Sigmoid colon (tissue), 7 donors: Measurements from ENCODE around the gene CYB5B. TPM values are rescaled to one million over a fixed set of nuclear protein-coding genes. Genes with fewer than 3 reads are reported as not detected.

Experiments
- DNase-seq: peaks from one replicate; pipeline ENCODE4 v3.0.0-alpha.2; 2019
- H3K27ac ChIP-seq, 4 donors: fragments of 200-600 bp; sonication (generic); one replicate each; pipeline ENCODE4 v1.5.1; 2016 to 2019; ENCODE audit warnings: mild to moderate bottlenecking in 1 of 4
- H3K27me3 ChIP-seq, 3 donors: fragments of 200-600 bp; sonication (generic); one replicate each; pipeline ENCODE4 v1.5.1; 2019; ENCODE audit warnings: mild to moderate bottlenecking in 1 of 3
- H3K36me3 ChIP-seq, 4 donors: fragments of 200-600 bp; sonication (generic); one replicate each; pipeline ENCODE4 v1.5.1; 2016 to 2019
- H3K4me1 ChIP-seq, 4 donors: fragments of 200-600 bp; sonication (generic); one replicate each; pipeline ENCODE4 v1.5.1; 2017 to 2019
- H3K4me3 ChIP-seq, 4 donors: fragments of 200-600 bp; sonication (generic); one replicate each; pipeline ENCODE4 v1.5.1; 2017 to 2019; ENCODE audit warnings: mild to moderate bottlenecking in 2 of 4, moderate library complexity in 1 of 4
- H3K9me3 ChIP-seq, 4 donors: fragments of 200-600 bp in 3 of 4; sonication (generic) in 3 of 4; one replicate each; pipeline versions ENCODE4 v1.5.1 to v1.6.1; 2013 to 2019
- CTCF ChIP-seq, 4 experiments: fragments of 450-650 bp in 3 of 4; fragments of 200-600 bp in 1 of 4; IDR thresholded peaks; one replicate each; pipeline ENCODE4 v1.5.1; 2016 to 2019; ENCODE audit warnings: antibody characterized with exemption in 4 of 4, mild to moderate bottlenecking in 3 of 4, moderate library complexity in 2 of 4
- EP300 ChIP-seq, 4 donors: sonication (generic); formaldehyde crosslinking; IDR thresholded peaks; one replicate each; pipeline ENCODE4 v1.6.1; 2017; ENCODE audit warnings: antibody characterized with exemption in 4 of 4
- POLR2A ChIP-seq, 2 donors: fragments of 450-650 bp; IDR thresholded peaks; one replicate each; pipeline ENCODE4 v1.6.1; 2016; ENCODE audit warnings: antibody characterized with exemption in 2 of 2, mild to moderate bottlenecking in 2 of 2, moderate library complexity in 2 of 2
- POLR2AphosphoS5 ChIP-seq, 4 donors: sonication (generic); formaldehyde crosslinking; IDR thresholded peaks; one replicate each; pipeline ENCODE4 v1.6.1; 2017; ENCODE audit warnings: antibody characterized with exemption in 4 of 4
- WGBS, 2 donors: extraction: QIAGEN DNeasy Blood & Tissue Kit; methylation state at CpG; one replicate each; pipeline ENCODE4 v1.1.7; 2013; 5-methylcytosine and 5-hydroxymethylcytosine counted together
- intact Hi-C: fragments of 100-400 bp; cut with DNase I; formaldehyde crosslinking; loops from one replicate; pipeline ENCODE4 v1.15.1; 2023
- polyA plus RNA-seq, 3 donors: library from polyadenylated mRNA; stranded (reverse); fragments of 200-250 nt; gene quantifications; one replicate each; pipeline ENCODE4 v1.2.3, GENCODE V29; 2013
- total RNA-seq, 4 donors: library from RNA; depleted of rRNA; stranded (reverse); fragments of >200 nt; gene quantifications; one replicate each; pipeline ENCODE4 v1.1.0, GENCODE V29; 2016
- donor health status: healthy with polysubstance abuse.
- donor health status: Bipolar disorder and iron deficiency.
- donor health status: healthy.

The CYB5B gene
- total and polyA plus RNA-seq, 7 donors = 24.4 to 196 (median 43.8) TPM

GRCh38 chr16:69467531-69468204 lies 43.2 kb downstream of the CYB5B start:
- Histone ChIP-seq H3K27me3 (no peaks in the 10 kb centered on the region), H3K27ac (no peak overlapping the region), H3K9me3 (no peaks in the 10 kb centered on the region), H3K4me1 (no peaks in the 10 kb centered on the region), H3K4me3 (no peak overlapping the region), H3K36me3 (peaks cover 0 to 17% (median 3%) of the 10 kb centered on the region in 4 donors)
- no peak for DNase-seq
- WGBS, 2 donors = 89 to 91% methylated on average over 8 of the region's 8 CpGs
- no peak for TF ChIP-seq POLR2A (IDR thresholded peaks at IDR 0.05)
- TF ChIP-seq POLR2AphosphoS5 (IDR thresholded peaks at IDR 0.05) = no peak
- TF ChIP-seq CTCF (IDR thresholded peaks at IDR 0.05) = no peak
- TF ChIP-seq EP300 (IDR thresholded peaks at IDR 0.05) = no peak
- intact Hi-C loops = no loop called here

DNA sequence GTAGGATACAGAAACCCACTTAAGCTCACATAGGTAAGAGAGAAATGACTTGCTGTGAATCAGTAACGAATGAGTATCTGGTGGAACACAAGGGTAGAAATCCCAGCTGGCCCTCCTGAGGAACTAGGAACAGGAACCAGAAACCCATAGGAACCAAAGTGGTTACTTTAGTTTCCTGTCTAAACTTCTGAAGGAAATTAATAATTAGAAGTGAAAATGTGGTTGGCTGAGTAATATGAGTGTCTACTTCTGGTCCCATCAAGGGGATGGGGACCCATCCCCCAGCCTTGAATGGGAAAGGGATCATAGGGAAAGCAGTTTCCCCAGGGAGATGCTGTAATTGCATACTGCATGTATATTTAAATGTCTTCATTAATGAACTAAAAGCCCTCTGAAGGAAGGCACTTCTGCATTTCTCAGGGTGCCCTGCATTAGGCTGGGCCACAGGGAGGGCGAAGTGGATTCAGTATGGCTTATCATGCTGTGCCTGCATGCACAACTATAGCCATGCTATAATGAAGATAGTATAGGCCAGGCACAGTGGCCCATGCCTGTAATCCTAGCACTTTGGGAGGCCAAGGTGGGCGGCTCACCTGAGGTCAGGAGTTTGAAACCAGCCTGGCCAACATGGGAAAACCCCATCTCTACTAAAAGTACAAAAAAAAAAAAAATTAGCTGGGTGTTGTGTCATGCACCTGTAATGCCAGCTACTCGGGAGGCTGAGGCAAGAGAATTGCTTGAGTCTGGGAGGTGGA lies 45.6 kb downstream of the CYB5B start:
- TF ChIP-seq EP300 (IDR thresholded peaks at IDR 0.05) (no peak), POLR2AphosphoS5 (IDR thresholded peaks at IDR 0.05) (no peak), CTCF (IDR thresholded peaks at IDR 0.05) (no peak), POLR2A (IDR thresholded peaks at IDR 0.05) (no peak)
- Histone ChIP-seq H3K36me3 (no peaks in the 10 kb centered on the region), H3K4me1 (no peaks in the 10 kb centered on the region), H3K27me3 (no peaks in the 10 kb centered on the region), H3K9me3 (no peaks in the 10 kb centered on the region), H3K27ac (no peak overlapping the region), H3K4me3 (no peak overlapping the region)
- intact Hi-C loops = loop anchor here (10.0 kb wide), 1 partner anchor 65 kb away; no protein-coding TSS in a partner anchor
- DNase-seq = no peak
- 65 to 81% methylated on average over 4 of the region's 4 CpGs for WGBS, 2 donors

- WGBS, 2 donors = 74 to 87% methylated on average over 1 of the region's 1 CpG
- TF ChIP-seq POLR2A (IDR thresholded peaks at IDR 0.05) = no peak
- no peak for TF ChIP-seq EP300 (IDR thresholded peaks at IDR 0.05)
- no peak for TF ChIP-seq POLR2AphosphoS5 (IDR thresholded peaks at IDR 0.05)
- no peak for TF ChIP-seq CTCF (IDR thresholded peaks at IDR 0.05)
- intact Hi-C loops = loop anchor here (10.0 kb wide), 1 partner anchor 64 kb away; no protein-coding TSS in a partner anchor
Measured at GRCh38 chr16:69471121-69471520, 46.7 kb downstream of the CYB5B start.

GRCh38 chr16:69474408-69474807 lies 50.0 kb downstream of the CYB5B start:
- H3K4me3 ChIP-seq = no peak overlapping the region
- H3K27ac ChIP-seq = no peak overlapping the region
- no peaks in the 10 kb centered on the region for H3K9me3 ChIP-seq
- no peak for DNase-seq
- H3K36me3 ChIP-seq = no peaks in the 10 kb centered on the region
- no peaks in the 10 kb centered on the region for H3K27me3 ChIP-seq
- H3K4me1 ChIP-seq = peaks cover 0 to 3% (median 0%) of the 10 kb centered on the region in 4 donors
- intact Hi-C loops = loop anchor here (10.0 kb wide), 1 partner anchor 60 kb away; no protein-coding TSS in a partner anchor
- no peak for TF ChIP-seq CTCF (IDR thresholded peaks at IDR 0.05)
- TF ChIP-seq EP300 (IDR thresholded peaks at IDR 0.05) = no peak
- TF ChIP-seq POLR2AphosphoS5 (IDR thresholded peaks at IDR 0.05) = no peak
- no peak for TF ChIP-seq POLR2A (IDR thresholded peaks at IDR 0.05)

More at GRCh38 chr16:69471121-69471520, 46.7 kb downstream of the CYB5B start:
- no peak for DNase-seq
- Histone ChIP-seq H3K9me3 (no peaks in the 10 kb centered on the region), H3K4me3 (no peak overlapping the region), H3K27ac (no peak overlapping the region), H3K36me3 (no peaks in the 10 kb centered on the region), H3K27me3 (no peaks in the 10 kb centered on the region), H3K4me1 (no peaks in the 10 kb centered on the region)
